ENCODE data around the gene RNF213. TPM values are rescaled to one million over a fixed set of nuclear protein-coding genes. Genes with fewer than 3 reads are reported as not detected.
"Not testable (repeated sequence)": the region's sequence is repeated elsewhere in the genome, so short reads cannot be mapped to it uniquely, and the experiment has no call there.

The RNF213 gene
- polyA plus RNA-seq, 3 donors = 19.6 to 45.5 (median 24.7) TPM

- 91 to 94% (median 93%) methylated on average over 25 to 27 of the region's 27 CpGs for WGBS, 3 donors
- H3K27ac ChIP-seq (ENCODE audit: low read depth, low read length) = no peak overlapping the region
Observed at GRCh38 chr17:80245566-80246265, 14.9 kb upstream of the RNF213 start.

GRCh38 chr17:80246266-80246681 lies 14.4 kb upstream of the RNF213 start:
- H3K27ac ChIP-seq (ENCODE audit: low read depth, low read length) = no peak overlapping the region
- 96 to 99% (median 98%) methylated on average over 14 to 19 of the region's 19 CpGs for WGBS, 3 donors

- H3K27ac ChIP-seq (ENCODE audit: low read depth, low read length) = no peak overlapping the region
- 89 to 95% (median 90%) methylated on average over 6 to 8 of the region's 8 CpGs for WGBS, 3 donors
Observed at GRCh38 chr17:80246726-80247125, 13.9 kb upstream of the RNF213 start.

- WGBS, 3 donors = 94 to 95% (median 95%) methylated on average over 15 to 17 of the region's 17 CpGs
- no peak overlapping the region for H3K27ac ChIP-seq (ENCODE audit: low read depth, low read length)
Observed at GRCh38 chr17:80247561-80247960, 13.1 kb upstream of the RNF213 start.

DNA sequence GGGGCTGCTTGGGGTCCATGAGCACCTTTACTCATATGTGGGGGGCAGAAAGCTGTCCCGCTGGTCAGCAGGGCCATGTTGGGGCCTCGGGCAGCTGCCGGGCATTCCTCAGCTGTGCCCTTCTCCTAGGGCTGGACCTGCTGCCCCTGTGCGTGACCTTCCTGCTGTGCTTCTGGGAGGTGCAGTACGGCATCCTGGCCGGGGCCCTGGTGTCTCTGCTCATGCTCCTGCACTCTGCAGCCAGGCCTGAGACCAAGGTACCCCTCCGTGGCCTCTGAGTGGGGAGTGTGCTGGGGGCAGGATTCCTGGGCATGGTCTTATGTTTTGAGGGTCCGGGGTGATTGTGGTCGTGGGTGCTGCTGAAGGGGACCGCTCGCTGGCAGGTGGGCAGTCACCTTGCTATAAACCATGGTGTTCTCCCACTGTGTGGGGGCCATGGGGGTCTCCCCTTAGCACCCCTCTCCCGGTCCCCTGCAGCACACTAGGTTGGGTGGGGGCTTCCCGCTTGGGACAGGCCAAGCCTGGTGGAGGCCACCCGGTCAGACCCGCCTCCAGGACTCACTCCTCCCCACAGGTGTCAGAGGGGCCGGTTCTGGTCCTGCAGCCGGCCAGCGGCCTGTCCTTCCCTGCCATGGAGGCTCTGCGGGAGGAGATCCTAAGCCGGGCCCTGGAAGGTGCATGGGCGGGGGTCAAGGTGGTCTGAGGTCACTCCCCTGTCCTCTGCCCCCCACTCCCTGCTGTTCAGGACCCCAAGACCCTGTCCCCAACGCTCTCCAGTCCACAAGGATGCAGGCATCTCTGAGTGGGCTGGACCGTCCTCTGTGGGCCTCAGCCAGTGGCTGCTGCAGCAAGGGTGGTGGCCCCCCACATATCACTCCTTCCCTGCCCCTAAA lies 12.4 kb upstream of the RNF213 start:
- no peak overlapping the region for H3K27ac ChIP-seq (ENCODE audit: low read depth, low read length)
- 93 to 96% (median 94%) methylated on average over 23 of the region's 23 CpGs for WGBS, 3 donors

GRCh38 chr17:80248894-80249710 lies 11.6 kb upstream of the RNF213 start:
- 89 to 92% (median 90%) methylated on average over 26 of the region's 26 CpGs for WGBS, 3 donors
- H3K27ac ChIP-seq (ENCODE audit: low read depth, low read length) = no peak overlapping the region

GRCh38 chr17:80251966-80252365 lies 8.7 kb upstream of the RNF213 start:
- H3K27ac ChIP-seq (ENCODE audit: low read depth, low read length) = no peak overlapping the region
- 90 to 93% (median 90%) methylated on average over 11 of the region's 11 CpGs for WGBS, 3 donors

- H3K27ac ChIP-seq (ENCODE audit: low read depth, low read length) = no peak overlapping the region
- WGBS, 3 donors = 29 to 56% (median 52%) methylated on average over 13 of the region's 13 CpGs
Observed at GRCh38 chr17:80252871-80253270, 7.8 kb upstream of the RNF213 start.

- no peak overlapping the region for H3K27ac ChIP-seq (ENCODE audit: low read depth, low read length)
- WGBS, 3 donors = 86 to 87% (median 86%) methylated on average over 21 of the region's 21 CpGs
Observed at GRCh38 chr17:80253631-80254395, 6.8 kb upstream of the RNF213 start.

GRCh38 chr17:80254396-80255251 lies 6.0 kb upstream of the RNF213 start:
- WGBS, 3 donors = 50 to 59% (median 53%) methylated on average over 13 of the region's 13 CpGs
- H3K27ac ChIP-seq (ENCODE audit: low read depth, low read length) = no peak overlapping the region

DNA sequence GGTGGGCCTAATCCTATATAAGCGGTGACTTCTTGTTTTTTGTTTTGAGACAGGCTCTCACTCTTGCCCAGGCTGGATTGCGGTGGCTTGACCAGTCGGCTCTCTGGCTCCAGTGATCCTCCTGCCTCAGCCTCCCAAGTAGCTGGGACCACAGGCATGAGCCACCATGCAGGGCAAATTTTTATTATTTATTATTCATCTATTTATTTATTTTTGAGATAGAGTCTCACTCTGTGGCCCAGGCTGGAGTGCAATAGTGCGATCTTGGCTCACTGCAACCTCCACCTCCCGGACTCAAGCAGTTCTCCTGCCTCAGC lies 4.7 kb upstream of the RNF213 start:
- H3K27ac ChIP-seq (ENCODE audit: low read depth, low read length) = no peak overlapping the region
- WGBS, 3 donors = 98 to 99% (median 99%) methylated on average over 5 of the region's 5 CpGs

- WGBS, 3 donors = 83 to 84% (median 83%) methylated on average over 14 of the region's 14 CpGs
- no peak overlapping the region for H3K27ac ChIP-seq (ENCODE audit: low read depth, low read length)
Observed at GRCh38 chr17:80257716-80258213, 2.9 kb upstream of the RNF213 start.

- not testable (repeated sequence) for H3K27ac ChIP-seq (ENCODE audit: low read depth, low read length)
- WGBS, 3 donors = 85 to 93% (median 85%) methylated on average over 2 of the region's 2 CpGs
Observed at GRCh38 chr17:80258296-80258695, 2.4 kb upstream of the RNF213 start.

DNA sequence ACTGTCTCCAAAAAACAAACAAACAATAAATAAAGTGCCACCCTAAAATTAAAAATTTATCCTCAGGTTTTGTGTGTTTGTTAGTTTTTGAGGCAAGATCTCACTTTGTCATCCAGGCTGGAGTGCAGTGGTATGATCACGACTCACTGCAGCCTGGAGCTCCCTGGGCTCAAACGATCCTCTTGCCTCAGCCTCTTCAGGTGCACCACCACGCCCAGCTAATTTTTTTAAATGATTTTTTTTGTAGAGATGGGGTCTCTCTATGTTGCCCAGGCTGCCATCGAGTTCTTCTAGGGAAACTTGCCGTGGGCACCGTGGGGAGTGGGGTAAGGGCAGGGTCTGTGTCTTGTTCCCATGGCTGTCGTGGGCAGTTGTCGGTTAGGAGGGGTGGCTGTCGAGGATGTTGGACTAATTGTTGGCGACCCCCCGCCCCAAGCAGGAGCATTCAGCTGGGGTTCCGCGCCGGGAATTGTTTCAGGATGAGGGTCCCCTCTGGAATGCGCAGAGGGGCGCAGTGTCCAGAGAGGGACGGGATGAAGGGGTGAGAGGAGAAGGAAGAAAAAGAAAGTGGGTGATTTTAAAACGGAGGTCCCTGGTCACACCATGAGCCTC lies 1.1 kb upstream of the RNF213 start:
- H3K27ac ChIP-seq (ENCODE audit: low read depth, low read length) = peak overlapping the region; percentile 72
- WGBS, 3 donors = 39 to 51% (median 48%) methylated on average over 18 of the region's 18 CpGs

DNA sequence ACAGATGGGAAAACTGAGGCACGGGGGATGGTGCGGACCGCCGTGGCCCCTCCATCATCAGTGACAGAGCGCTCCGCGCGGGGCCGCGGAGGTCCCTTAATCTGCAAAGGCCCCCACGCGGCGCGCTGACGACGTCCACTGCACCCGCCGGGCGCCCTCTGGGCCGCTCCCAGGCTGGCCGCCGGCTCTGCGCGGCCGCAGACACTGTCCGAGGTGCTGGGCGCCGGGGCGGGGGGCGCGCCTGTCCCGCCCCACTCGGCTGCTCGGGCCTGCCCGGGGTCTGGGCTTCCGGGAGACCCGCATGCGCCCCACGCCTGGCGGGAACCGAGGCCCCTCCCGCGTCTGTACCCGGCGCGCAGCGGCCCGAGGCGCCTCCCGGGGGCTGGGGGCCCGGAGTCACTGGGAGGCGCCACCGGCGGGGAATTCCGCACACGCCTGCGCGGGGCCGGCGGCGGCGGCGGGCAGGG lies 550 bp upstream of the RNF213 start:
- WGBS, 3 donors = 0 to 1% (median 0%) methylated on average over 16 to 63 of the region's 63 CpGs
- H3K27ac ChIP-seq (ENCODE audit: low read depth, low read length) = peak overlapping the region; percentile 72

- 3 to 5% (median 4%) methylated on average over 42 to 45 of the region's 45 CpGs for WGBS, 3 donors
- peak overlapping the region; percentile 67 for H3K27ac ChIP-seq (ENCODE audit: low read depth, low read length)
Observed at GRCh38 chr17:80261159-80261894, 675 bp downstream of the RNF213 start.
